Activated T-helper 1 cell treated with anti-CD3 and anti-CD28 coated beads, Interleukin-12 subunit alpha, Interleukin-12 subunit beta, Interleukin-2, Interleukin-4 antibody, amounts not matched to agents 30 ng/mL and 10 ng/mL and 1 ng/mL, durations not matched to agents 14 hours and 24 hours and 36 hours (primary cell): Measurements from ENCODE around the gene ANKRD55. TPM values are rescaled to one million over a fixed set of nuclear protein-coding genes. Genes with fewer than 3 reads are reported as not detected.
"Not testable (repeated sequence)": the region's sequence is repeated elsewhere in the genome, so short reads cannot be mapped to it uniquely, and the experiment has no call there.

Source experiments
- DNase-seq: peaks from one replicate; pipeline ENCODE4 v3.0.0; 2021; ENCODE audit warnings: low spot score
- H3K27ac Mint-ChIP-seq: one replicate; pipeline ENCODE4 v1.8.0; 2021; ENCODE audit warnings: mild to moderate bottlenecking, mixed read lengths
- H3K27me3 Mint-ChIP-seq: one replicate; pipeline ENCODE4 v1.8.0; 2022; ENCODE audit warnings: mild to moderate bottlenecking, moderate library complexity, mixed read lengths; ENCODE audit not compliant: insufficient read depth
- H3K36me3 Mint-ChIP-seq: one replicate; pipeline ENCODE4 v1.8.0; 2021; ENCODE audit warnings: low read depth, mixed read lengths
- H3K4me1 Mint-ChIP-seq: one replicate; pipeline ENCODE4 v1.8.0; 2021; ENCODE audit warnings: low read depth, mixed read lengths
- H3K4me3 Mint-ChIP-seq: one replicate; pipeline ENCODE4 v1.8.0; 2021; ENCODE audit warnings: mild to moderate bottlenecking, moderate library complexity, mixed read lengths
- H3K9me3 Mint-ChIP-seq: one replicate; pipeline ENCODE4 v1.8.0; 2021; ENCODE audit warnings: mixed read lengths
- intact Hi-C: fragments of 100-400 bp; cut with micrococcal nuclease; formaldehyde crosslinking; loops from one replicate; pipeline ENCODE4 v1.15.1; 2024
- total RNA-seq: library from RNA; stranded (reverse); gene quantifications from 2 replicates; pipeline ENCODE4 v1.2.3, GENCODE V29; 2022

The ANKRD55 gene
- total RNA-seq, 1 donor from 2014 or later = 1.0 TPM

DNA sequence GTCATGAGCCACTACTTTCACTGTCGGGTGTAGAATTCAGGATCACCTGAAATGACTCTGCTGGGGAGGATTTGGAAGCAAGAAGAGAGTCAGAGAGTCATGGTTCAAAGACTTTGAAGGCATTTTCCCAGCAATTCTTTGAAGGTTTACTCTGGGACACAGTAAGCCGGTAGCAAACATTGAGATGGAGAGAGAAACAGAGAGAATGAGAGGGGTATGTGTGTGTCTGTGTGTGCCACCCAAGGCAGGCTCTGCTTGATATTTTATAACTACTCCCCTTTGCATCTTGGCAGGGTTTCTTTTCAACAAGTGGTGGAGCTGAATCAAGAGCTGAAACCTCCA lies 89.8 kb downstream of the ANKRD55 start:
- no peak for DNase-seq
- intact Hi-C loops = loop anchor here (10.0 kb wide), 1 partner anchor 1031 kb away; the partner anchor contains the start of gene GPBP1
- peaks cover 47% of the 10 kb centered on the region for H3K4me1 Mint-ChIP-seq
- H3K4me3 Mint-ChIP-seq = no peak overlapping the region
- H3K36me3 Mint-ChIP-seq = peaks cover 21% of the 10 kb centered on the region
- peaks cover 5% of the 10 kb centered on the region for H3K9me3 Mint-ChIP-seq
- H3K27ac Mint-ChIP-seq = no peak overlapping the region
- no peaks in the 10 kb centered on the region for H3K27me3 Mint-ChIP-seq

DNA sequence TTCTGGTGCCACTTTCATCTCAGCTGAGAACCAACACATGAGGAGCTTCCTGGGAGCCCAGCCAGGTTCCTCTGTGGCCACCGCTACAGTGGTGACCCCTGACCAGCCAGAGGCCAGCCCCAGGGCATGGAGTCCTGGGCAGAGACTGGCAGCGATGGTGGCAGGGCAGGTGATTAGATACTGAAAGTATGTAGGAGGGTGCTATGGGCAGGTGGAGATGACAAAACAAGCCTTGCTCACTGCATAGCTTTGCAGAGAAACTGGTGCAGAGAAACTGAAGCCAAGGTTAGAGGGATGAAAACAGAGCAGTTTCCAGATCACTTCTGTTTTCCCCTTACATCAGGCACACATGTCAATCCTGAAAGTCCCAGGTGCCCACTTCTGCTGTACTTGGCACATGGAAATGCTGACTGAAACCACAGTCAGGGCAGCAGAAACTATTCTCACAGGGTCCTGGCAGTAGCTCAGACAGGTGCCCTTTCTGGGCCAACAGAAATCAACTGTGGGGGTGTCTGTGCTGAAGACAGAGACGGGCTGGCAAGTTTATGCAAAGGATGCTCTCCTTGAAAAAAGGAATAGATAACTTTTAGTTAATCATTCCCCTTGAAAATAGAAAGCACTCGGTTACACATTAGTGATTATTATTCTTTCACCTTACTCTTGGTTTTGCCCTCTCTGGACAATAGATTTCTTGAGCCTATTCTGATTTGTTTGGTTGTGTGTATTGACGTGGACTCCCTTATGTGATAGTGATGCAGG lies 90.3 kb downstream of the ANKRD55 start:
- Mint-ChIP-seq H3K27me3 (no peaks in the 10 kb centered on the region), H3K9me3 (peaks cover 5% of the 10 kb centered on the region), H3K4me3 (no peak overlapping the region), H3K27ac (peak overlapping the region; percentile 61), H3K4me1 (peaks cover 42% of the 10 kb centered on the region), H3K36me3 (peaks cover 21% of the 10 kb centered on the region)
- DNase-seq = no peak
- intact Hi-C loops = loop anchor here (10.0 kb wide), 1 partner anchor 1032 kb away; the partner anchor contains the start of gene GPBP1

DNA sequence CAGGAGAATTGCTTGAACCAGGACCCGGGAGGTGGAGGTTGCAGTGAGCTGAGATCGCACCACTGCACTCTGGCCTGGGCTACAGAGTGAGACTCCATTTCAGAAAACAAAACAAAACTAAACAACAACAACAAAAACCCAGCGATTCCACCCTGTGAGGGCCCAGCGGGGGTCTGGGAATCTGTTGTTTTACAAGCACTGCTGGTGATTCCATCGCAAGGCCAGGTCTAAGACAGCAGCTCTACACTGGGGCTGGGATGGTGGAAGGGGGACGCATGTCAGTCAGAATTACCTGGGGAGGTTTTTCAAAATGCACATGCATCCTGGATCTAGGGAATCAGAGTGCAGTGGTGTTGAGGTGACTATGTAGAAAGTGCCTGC lies 90.9 kb downstream of the ANKRD55 start:
- no peak overlapping the region for H3K4me3 Mint-ChIP-seq

DNA sequence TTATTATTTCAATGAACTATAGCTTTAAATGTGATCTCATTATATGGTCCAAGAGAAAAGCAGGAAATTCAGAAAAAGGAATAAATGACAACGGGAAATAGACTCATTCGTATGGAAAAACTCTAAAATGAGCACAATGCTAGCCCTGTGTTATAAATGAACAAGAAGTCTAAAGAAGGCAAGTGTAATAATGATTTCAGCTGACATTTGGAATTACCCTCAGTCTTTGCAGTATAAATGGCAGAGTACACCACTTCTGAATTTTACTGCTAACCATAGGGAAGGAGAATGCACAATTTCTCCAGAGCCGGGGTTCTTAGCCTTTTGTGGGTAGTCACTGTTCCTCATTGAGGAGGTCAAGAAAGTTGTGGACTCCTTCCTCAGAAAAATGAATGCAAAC lies 93.1 kb downstream of the ANKRD55 start:
- peaks cover 5% of the 10 kb centered on the region for H3K9me3 Mint-ChIP-seq
- H3K36me3 Mint-ChIP-seq = peaks cover 21% of the 10 kb centered on the region
- H3K4me3 Mint-ChIP-seq = no peak overlapping the region
- peaks cover 40% of the 10 kb centered on the region for H3K4me1 Mint-ChIP-seq
- no peaks in the 10 kb centered on the region for H3K27me3 Mint-ChIP-seq
- intact Hi-C loops = loop anchor here (10.0 kb wide), 1 partner anchor 1035 kb away; the partner anchor contains the start of gene GPBP1
- DNase-seq = no peak
- no peak overlapping the region for H3K27ac Mint-ChIP-seq

More for the DNA sequence above, 90.9 kb downstream of the ANKRD55 start:
- H3K4me1 Mint-ChIP-seq = peaks cover 45% of the 10 kb centered on the region
- no peak for DNase-seq
- intact Hi-C loops = loop anchor here (10.0 kb wide), 1 partner anchor 1033 kb away; the partner anchor contains the start of gene GPBP1
- H3K27ac Mint-ChIP-seq = no peak overlapping the region
- H3K9me3 Mint-ChIP-seq = peaks cover 5% of the 10 kb centered on the region
- H3K27me3 Mint-ChIP-seq = no peaks in the 10 kb centered on the region
- peaks cover 21% of the 10 kb centered on the region for H3K36me3 Mint-ChIP-seq

- H3K27me3 Mint-ChIP-seq = no peaks in the 10 kb centered on the region
- no peak overlapping the region for H3K27ac Mint-ChIP-seq
- H3K9me3 Mint-ChIP-seq = peaks cover 22% of the 10 kb centered on the region
- H3K4me1 Mint-ChIP-seq = peaks cover 40% of the 10 kb centered on the region
- peaks cover 18% of the 10 kb centered on the region for H3K36me3 Mint-ChIP-seq
- H3K4me3 Mint-ChIP-seq = no peak overlapping the region
- DNase-seq = no peak
- intact Hi-C loops = no loop called here
These were observed 102.5 kb downstream of the ANKRD55 start for GRCh38 chr5:56130664-56131063.

GRCh38 chr5:56129288-56129687 lies 103.8 kb downstream of the ANKRD55 start:
- intact Hi-C loops = loop anchor here (2.0 kb wide), 1 partner anchor 28 kb away; no protein-coding TSS in a partner anchor

DNA sequence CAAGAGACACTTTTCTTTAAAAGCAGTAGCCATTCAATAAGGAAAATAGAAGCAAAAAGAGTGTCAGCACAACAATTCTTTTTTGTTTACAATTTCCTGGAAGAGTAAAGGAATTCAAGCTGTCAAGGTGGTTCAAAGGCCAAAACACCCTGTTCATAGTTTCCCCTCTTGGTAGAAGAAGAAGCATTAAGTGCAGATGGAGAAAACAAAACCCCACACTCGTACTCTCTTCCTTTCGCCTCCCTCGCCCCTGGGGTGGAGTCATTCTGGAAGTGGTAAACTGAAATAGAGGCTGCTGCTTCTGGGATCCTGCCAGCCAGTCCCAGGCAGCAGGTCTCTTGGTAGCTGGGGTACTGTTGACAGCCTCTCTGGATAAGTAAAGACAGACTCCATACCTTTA lies 105.0 kb downstream of the ANKRD55 start:
- peak; percentile 23 for DNase-seq
- intact Hi-C loops = loop anchor here (1.0 to 2.0 kb wide), 3 partner anchors 27 to 133 kb away; no protein-coding TSS in a partner anchor
- Mint-ChIP-seq H3K4me3 (peak overlapping the region; percentile 76), H3K36me3 (peaks cover 25% of the 10 kb centered on the region), H3K27ac (peak overlapping the region; percentile 94), H3K4me1 (peaks cover 40% of the 10 kb centered on the region), H3K9me3 (peaks cover 22% of the 10 kb centered on the region), H3K27me3 (no peaks in the 10 kb centered on the region)

More at GRCh38 chr5:56129288-56129687, 103.8 kb downstream of the ANKRD55 start:
- Mint-ChIP-seq H3K27ac (peak overlapping the region; percentile 94), H3K9me3 (peaks cover 22% of the 10 kb centered on the region), H3K4me3 (peak overlapping the region; percentile 15), H3K36me3 (peaks cover 18% of the 10 kb centered on the region), H3K4me1 (peaks cover 40% of the 10 kb centered on the region), H3K27me3 (no peaks in the 10 kb centered on the region)
- DNase-seq = no peak

DNA sequence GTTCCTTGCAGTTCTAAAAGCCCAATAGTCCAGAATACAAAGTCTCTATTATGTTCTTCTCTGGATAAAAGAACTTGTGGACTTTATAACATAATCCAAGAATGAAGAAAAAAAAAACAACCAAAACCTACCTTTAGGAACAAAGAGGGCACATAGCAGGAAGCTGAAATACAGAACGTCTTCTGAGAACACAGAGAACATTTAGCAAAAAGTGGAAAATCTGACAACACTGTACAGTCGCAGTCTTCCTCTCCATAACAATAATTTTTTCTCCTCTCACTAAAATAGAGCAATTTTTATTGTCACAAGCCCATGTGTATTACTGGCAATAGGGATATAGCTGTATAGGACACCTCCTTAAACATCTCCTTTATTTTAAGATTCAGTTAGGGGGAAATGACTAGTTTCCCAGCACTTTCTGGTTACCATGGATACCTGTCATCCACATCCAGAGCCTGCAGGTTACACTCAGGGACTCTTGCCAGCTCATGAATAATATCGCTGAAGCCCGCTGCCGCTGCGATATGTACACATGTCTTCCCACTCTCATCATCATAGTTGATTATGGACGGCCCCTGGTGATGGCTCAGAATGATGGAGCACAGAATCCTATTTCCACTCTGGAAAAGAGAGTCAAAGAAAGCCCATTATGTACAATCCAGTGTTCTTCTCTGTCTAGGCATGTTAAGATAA lies 106.5 kb downstream of the ANKRD55 start:
- Mint-ChIP-seq H3K27me3 (no peaks in the 10 kb centered on the region), H3K36me3 (peaks cover 27% of the 10 kb centered on the region), H3K27ac (peak overlapping the region; percentile 94), H3K4me3 (peak overlapping the region; percentile 76), H3K9me3 (peaks cover 22% of the 10 kb centered on the region), H3K4me1 (peaks cover 40% of the 10 kb centered on the region)
- intact Hi-C loops = loop anchor here (1.0 to 2.0 kb wide), 3 partner anchors 14 to 32 kb away; no protein-coding TSS in a partner anchor
- DNase-seq = no peak

DNA sequence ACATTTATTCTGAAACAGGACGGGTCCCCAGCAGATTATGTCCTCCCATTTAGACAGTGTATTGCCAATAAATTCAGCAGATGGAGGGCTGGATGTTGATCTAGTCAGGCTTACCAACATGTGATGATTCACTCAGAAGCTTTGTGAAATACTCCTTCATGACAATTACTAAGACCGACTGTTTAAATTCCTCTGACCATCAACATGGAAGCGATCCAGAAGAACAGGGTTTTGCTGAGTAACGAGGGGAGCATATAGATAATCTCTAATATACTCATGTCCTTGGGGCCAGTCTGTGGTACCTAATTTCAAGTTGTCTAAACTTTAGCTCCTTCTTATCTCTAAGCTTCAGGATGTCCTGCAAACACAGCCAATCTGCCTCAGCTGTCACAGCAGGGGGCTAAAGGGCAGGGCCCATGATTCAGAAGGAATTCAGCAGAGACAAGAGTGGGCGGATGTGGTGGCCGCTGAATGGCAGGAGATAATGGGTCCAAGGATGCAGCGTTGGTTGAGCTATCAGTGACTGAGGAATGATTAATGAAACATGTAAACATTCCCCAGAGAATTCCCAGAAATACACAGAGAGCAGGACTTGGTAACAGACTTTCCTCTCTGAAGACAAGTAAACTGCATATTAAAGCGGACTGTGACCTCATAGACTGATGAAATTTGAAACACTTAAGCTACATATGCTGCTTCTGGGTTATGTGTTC lies 109.4 kb downstream of the ANKRD55 start:
- Mint-ChIP-seq H3K4me1 (peaks cover 27% of the 10 kb centered on the region), H3K36me3 (peaks cover 10% of the 10 kb centered on the region), H3K27ac (no peak overlapping the region)

DNA sequence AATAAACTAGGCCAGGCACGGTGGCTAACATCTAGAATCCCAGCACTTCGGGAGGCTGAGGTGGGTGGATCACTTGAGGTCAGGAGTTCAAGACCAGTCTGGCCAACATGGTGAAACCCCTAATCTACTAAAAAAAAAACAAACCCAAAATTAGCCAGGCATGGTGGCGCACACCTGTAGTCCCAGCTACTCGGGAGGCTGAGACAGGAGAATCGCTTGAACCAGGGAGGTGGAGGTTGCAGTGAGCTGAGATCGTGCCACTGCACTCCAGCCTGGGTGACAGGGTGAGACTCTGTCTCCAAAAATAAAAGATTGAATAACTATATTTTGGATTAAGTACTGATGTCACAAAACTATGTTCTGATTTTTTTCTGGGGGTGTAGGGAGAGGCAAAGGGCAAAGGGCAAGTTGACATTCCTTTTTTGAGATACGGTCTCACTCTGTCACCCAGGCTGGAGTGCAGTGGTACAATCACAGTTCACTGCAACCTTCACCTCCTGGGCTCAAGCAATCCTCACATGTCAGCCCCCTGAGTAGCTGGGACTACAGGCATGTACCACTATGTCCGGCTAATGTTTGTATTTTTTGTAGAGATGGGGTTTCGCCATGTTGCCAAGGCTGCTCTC lies 110.7 kb downstream of the ANKRD55 start:
- peaks cover 15% of the 10 kb centered on the region for H3K4me1 Mint-ChIP-seq
- H3K27ac Mint-ChIP-seq, H3K4me3 Mint-ChIP-seq, intact Hi-C loops, H3K9me3 Mint-ChIP-seq, DNase-seq, H3K27me3 Mint-ChIP-seq: not testable (repeated sequence)
- peaks cover 10% of the 10 kb centered on the region for H3K36me3 Mint-ChIP-seq

More for the DNA sequence above, 109.4 kb downstream of the ANKRD55 start:
- intact Hi-C loops = no loop called here
- no peak for DNase-seq
- H3K9me3 Mint-ChIP-seq = peaks cover 4% of the 10 kb centered on the region
- no peaks in the 10 kb centered on the region for H3K27me3 Mint-ChIP-seq
- no peak overlapping the region for H3K4me3 Mint-ChIP-seq

DNA sequence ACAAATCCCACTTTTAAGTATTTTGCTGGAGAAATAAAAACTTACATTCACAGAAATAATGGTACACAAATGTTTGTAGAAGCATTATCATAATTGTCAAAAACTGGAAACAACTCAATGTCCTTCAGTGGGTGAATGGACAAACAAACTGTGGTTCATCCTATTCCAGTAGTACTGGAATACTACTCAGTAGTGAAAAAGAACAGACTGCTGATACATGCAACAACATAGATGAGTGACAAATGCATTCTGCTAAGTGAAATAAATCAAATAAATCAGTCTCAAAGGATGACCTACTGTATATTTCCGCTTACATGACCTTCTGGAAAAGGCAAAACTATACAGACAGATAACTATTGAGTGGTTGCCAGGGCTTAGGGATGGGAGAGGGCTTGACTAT lies 114.1 kb downstream of the ANKRD55 start:
- H3K4me3 Mint-ChIP-seq = no peak overlapping the region
- H3K27me3 Mint-ChIP-seq = no peaks in the 10 kb centered on the region
- intact Hi-C loops = no loop called here
- DNase-seq = no peak
- peaks cover 4% of the 10 kb centered on the region for H3K9me3 Mint-ChIP-seq
- no peak overlapping the region for H3K27ac Mint-ChIP-seq
- peaks cover 9% of the 10 kb centered on the region for H3K36me3 Mint-ChIP-seq
- H3K4me1 Mint-ChIP-seq = peaks cover 8% of the 10 kb centered on the region

- Mint-ChIP-seq H3K4me1 (peaks cover 8% of the 10 kb centered on the region), H3K27me3 (no peaks in the 10 kb centered on the region), H3K4me3 (no peak overlapping the region), H3K36me3 (no peaks in the 10 kb centered on the region), H3K27ac (no peak overlapping the region), H3K9me3 (no peaks in the 10 kb centered on the region)
- DNase-seq = no peak
- intact Hi-C loops = no loop called here
These were observed 116.5 kb downstream of the ANKRD55 start for GRCh38 chr5:56116599-56117141.
